Ascending aorta (tissue), 2 donors: ENCODE results near the gene MEGF10. TPM values are rescaled to one million over a fixed set of nuclear protein-coding genes. Genes with fewer than 3 reads are reported as not detected.

Experiments
- DNase-seq, 2 donors: peaks; one replicate each; pipeline ENCODE4 v3.0.0-alpha.2; 2019; ENCODE audit warnings: low spot score in 2 of 2
- H3K27ac ChIP-seq, 2 donors: fragments of 200-600 bp; sonication (generic); one replicate each; pipeline ENCODE4 v1.5.1; 2016 to 2017; ENCODE audit warnings: mild to moderate bottlenecking in 1 of 2
- H3K27me3 ChIP-seq: fragments of 200-600 bp; sonication (generic); one replicate; pipeline ENCODE4 v1.5.1; 2017
- H3K36me3 ChIP-seq, 2 donors: fragments of 200-600 bp; sonication (generic); one replicate each; pipeline ENCODE4 v1.5.1; 2016
- H3K4me1 ChIP-seq, 2 donors: fragments of 200-600 bp; sonication (generic); one replicate each; pipeline ENCODE4 v1.5.1; 2016 to 2017; ENCODE audit warnings: mild to moderate bottlenecking in 1 of 2
- H3K4me3 ChIP-seq, 2 donors: fragments of 200-600 bp; sonication (generic); one replicate each; pipeline ENCODE4 v1.5.1; 2016 to 2017; ENCODE audit warnings: mild to moderate bottlenecking in 1 of 2
- H3K9me3 ChIP-seq, 2 donors: fragments of 200-600 bp; sonication (generic); one replicate each; pipeline ENCODE4 v1.5.1; 2016
- CTCF ChIP-seq, 3 experiments: fragments of 200-600 bp in 2 of 3; fragments of 450-650 bp in 1 of 3; sonication (generic) in 2 of 3; IDR thresholded peaks; one replicate each; pipeline ENCODE4 v1.5.1; 2016 to 2019; ENCODE audit warnings: antibody characterized with exemption in 3 of 3, mild to moderate bottlenecking in 1 of 3, moderate library complexity in 1 of 3
- intact Hi-C: fragments of 100-400 bp; cut with DNase I; formaldehyde crosslinking; loops from one replicate; pipeline ENCODE4 v1.15.1; 2023
- total RNA-seq: library from RNA; depleted of rRNA; stranded (reverse); fragments of >200 nt; gene quantifications from one replicate; pipeline ENCODE4 v1.1.0, GENCODE V29; 2016

The MEGF10 gene
- total RNA-seq, 1 donor from 2014 or later = 0.11 TPM

- no peak for DNase-seq
- intact Hi-C loops = no loop called here
- Histone ChIP-seq H3K9me3 (no peaks in the 10 kb centered on the region), H3K36me3 (no peaks in the 10 kb centered on the region), H3K4me3 (no peak overlapping the region), H3K4me1 (no peaks in the 10 kb centered on the region), H3K27me3 (no peaks in the 10 kb centered on the region), H3K27ac (no peak overlapping the region)
- no peak for TF ChIP-seq CTCF (IDR thresholded peaks at IDR 0.05)
Observed at GRCh38 chr5:127377651-127378050, 87.1 kb downstream of the MEGF10 start.

- H3K27me3 ChIP-seq = no peaks in the 10 kb centered on the region
- H3K9me3 ChIP-seq = no peaks in the 10 kb centered on the region
- no peak overlapping the region for H3K27ac ChIP-seq
- intact Hi-C loops = no loop called here
- no peak for TF ChIP-seq CTCF (IDR thresholded peaks at IDR 0.05)
- no peaks in the 10 kb centered on the region for H3K36me3 ChIP-seq
- no peaks in the 10 kb centered on the region for H3K4me1 ChIP-seq
- H3K4me3 ChIP-seq = no peak overlapping the region
- no peak for DNase-seq
Observed at GRCh38 chr5:127385936-127386335, 95.3 kb downstream of the MEGF10 start.

GRCh38 chr5:127386557-127386956 lies 96.0 kb downstream of the MEGF10 start:
- Histone ChIP-seq H3K4me3 (no peak overlapping the region), H3K27ac (no peak overlapping the region), H3K36me3 (no peaks in the 10 kb centered on the region), H3K9me3 (no peaks in the 10 kb centered on the region), H3K27me3 (no peaks in the 10 kb centered on the region), H3K4me1 (no peaks in the 10 kb centered on the region)
- intact Hi-C loops = no loop called here
- DNase-seq = no peak
- TF ChIP-seq CTCF (IDR thresholded peaks at IDR 0.05) = no peak

GRCh38 chr5:127389601-127390000 lies 99.0 kb downstream of the MEGF10 start:
- no peaks in the 10 kb centered on the region for H3K4me1 ChIP-seq
- H3K4me3 ChIP-seq = no peak overlapping the region
- no peaks in the 10 kb centered on the region for H3K27me3 ChIP-seq
- H3K27ac ChIP-seq = no peak overlapping the region
- no peak for TF ChIP-seq CTCF (IDR thresholded peaks at IDR 0.05)
- intact Hi-C loops = no loop called here
- no peaks in the 10 kb centered on the region for H3K36me3 ChIP-seq
- no peaks in the 10 kb centered on the region for H3K9me3 ChIP-seq
- DNase-seq = no peak

- Histone ChIP-seq H3K4me1 (no peaks in the 10 kb centered on the region), H3K4me3 (no peak overlapping the region), H3K27me3 (no peaks in the 10 kb centered on the region), H3K36me3 (no peaks in the 10 kb centered on the region), H3K9me3 (no peaks in the 10 kb centered on the region), H3K27ac (no peak overlapping the region)
- TF ChIP-seq CTCF (IDR thresholded peaks at IDR 0.05) = no peak
- DNase-seq = no peak
- intact Hi-C loops = no loop called here
Observed at GRCh38 chr5:127392762-127393161, 102.2 kb downstream of the MEGF10 start.

GRCh38 chr5:127396490-127397155 lies 106.0 kb downstream of the MEGF10 start:
- no peak for TF ChIP-seq CTCF (IDR thresholded peaks at IDR 0.05)
- no peak overlapping the region for H3K27ac ChIP-seq
- H3K4me1 ChIP-seq = no peaks in the 10 kb centered on the region
- intact Hi-C loops = no loop called here
- no peaks in the 10 kb centered on the region for H3K9me3 ChIP-seq
- no peak overlapping the region for H3K4me3 ChIP-seq
- no peak for DNase-seq
- H3K27me3 ChIP-seq = no peaks in the 10 kb centered on the region
- H3K36me3 ChIP-seq = no peaks in the 10 kb centered on the region
